NCI-H2227 treated with DMSO at 0.1 percent for 48 hours (cell line): Measurements from ENCODE around the gene CCDC93.

Source experiments
- DNase-seq: peaks from one replicate; lab custom pipeline; 2025; lab: John Stamatoyannopoulos, UW

CCDC93 gene

GRCh38 chr2:117888897-117889296, 125.0 kb downstream of the CCDC93 start:
- DNase-seq = no peak

- DNase-seq = no peak
These were observed 128.6 kb downstream of the CCDC93 start for GRCh38 chr2:117885308-117885707.

- no peak for DNase-seq
These were observed 134.9 kb downstream of the CCDC93 start for GRCh38 chr2:117879003-117879402.

GRCh38 chr2:117875786-117876185, 138.1 kb downstream of the CCDC93 start:
- no peak for DNase-seq
